KBM-7 (cell line): ENCODE results near the gene CDH22.

Experiments used
- DNase-seq: peaks from one replicate; pipeline ENCODE4 v3.0.0-alpha.2; 2015
- in situ Hi-C: fragments of 300-500 bp; cut with MboI; formaldehyde crosslinking; loops from 2 replicates; pipeline ENCODE4 v1.14.3; 2020; ENCODE audit warnings: low sequenced_read_pairs, low pct_unique_long_range_greater_than_20kb, mixed read lengths

Gene CDH22

GRCh38 chr20:46144432-46145025, 163.8 kb downstream of the CDH22 start:
- no peak for DNase-seq
- in situ Hi-C loops, result loop anchor here (25.0 kb wide), 1 partner anchor 293 kb away; no protein-coding TSS in a partner anchor

- no peak for DNase-seq
- in situ Hi-C loops, result loop anchor here (25.0 kb wide), 1 partner anchor 295 kb away; no protein-coding TSS in a partner anchor
These were observed 166.2 kb downstream of the CDH22 start for GRCh38 chr20:46142124-46142523.

GRCh38 chr20:46139908-46140482, 168.3 kb downstream of the CDH22 start:
- in situ Hi-C loops, result loop anchor here (25.0 kb wide), 1 partner anchor 297 kb away; no protein-coding TSS in a partner anchor

GRCh38 chr20:46139266-46139889, 168.9 kb downstream of the CDH22 start:
- in situ Hi-C loops, result loop anchor here (25.0 kb wide), 1 partner anchor 298 kb away; no protein-coding TSS in a partner anchor
- DNase-seq, result no peak

More at GRCh38 chr20:46139908-46140482, 168.3 kb downstream of the CDH22 start:
- no peak for DNase-seq

- in situ Hi-C loops, result loop anchor here (25.0 kb wide), 1 partner anchor 299 kb away; no protein-coding TSS in a partner anchor
- DNase-seq, result no peak
These were observed 170.5 kb downstream of the CDH22 start for GRCh38 chr20:46137816-46138215.

- in situ Hi-C loops, result loop anchor here (25.0 kb wide), 1 partner anchor 301 kb away; no protein-coding TSS in a partner anchor
- DNase-seq, result no peak
These were observed 172.3 kb downstream of the CDH22 start for GRCh38 chr20:46135856-46136633.

GRCh38 chr20:46134716-46135115, 173.6 kb downstream of the CDH22 start:
- no peak for DNase-seq
- in situ Hi-C loops, result loop anchor here (25.0 kb wide), 1 partner anchor 303 kb away; no protein-coding TSS in a partner anchor

- no peak for DNase-seq
- in situ Hi-C loops, result loop anchor here (25.0 kb wide), 1 partner anchor 303 kb away; no protein-coding TSS in a partner anchor
These were observed 174.2 kb downstream of the CDH22 start for GRCh38 chr20:46133886-46134654.

- in situ Hi-C loops, result loop anchor here (25.0 kb wide), 1 partner anchor 305 kb away; no protein-coding TSS in a partner anchor
- peak; percentile 77 for DNase-seq
These were observed 175.6 kb downstream of the CDH22 start for GRCh38 chr20:46132705-46133120.

GRCh38 chr20:46131396-46131795, 176.9 kb downstream of the CDH22 start:
- in situ Hi-C loops, result loop anchor here (25.0 kb wide), 1 partner anchor 306 kb away; no protein-coding TSS in a partner anchor
- no peak for DNase-seq

- DNase-seq, result no peak
- in situ Hi-C loops, result loop anchor here (25.0 kb wide), 1 partner anchor 307 kb away; no protein-coding TSS in a partner anchor
These were observed 177.8 kb downstream of the CDH22 start for GRCh38 chr20:46130534-46130933.

GRCh38 chr20:46129955-46130481, 178.3 kb downstream of the CDH22 start:
- no peak for DNase-seq

GRCh38 chr20:46128310-46129151, 179.8 kb downstream of the CDH22 start:
- DNase-seq, result peak; percentile 16
- in situ Hi-C loops, result loop anchor here (25.0 kb wide), 1 partner anchor 309 kb away; no protein-coding TSS in a partner anchor

More at GRCh38 chr20:46129955-46130481, 178.3 kb downstream of the CDH22 start:
- in situ Hi-C loops, result loop anchor here (25.0 kb wide), 1 partner anchor 307 kb away; no protein-coding TSS in a partner anchor

GRCh38 chr20:46127396-46128010, 180.8 kb downstream of the CDH22 start:
- DNase-seq, result no peak
- in situ Hi-C loops, result loop anchor here (25.0 kb wide), 1 partner anchor 310 kb away; no protein-coding TSS in a partner anchor

GRCh38 chr20:46126440-46127056, 181.8 kb downstream of the CDH22 start:
- in situ Hi-C loops, result loop anchor here (25.0 kb wide), 1 partner anchor 311 kb away; no protein-coding TSS in a partner anchor

More at GRCh38 chr20:46126440-46127056, 181.8 kb downstream of the CDH22 start:
- no peak for DNase-seq
